SKM-1 treated with dmso at 0.1 percent for 144 hours (cell line): ENCODE measurements around the gene RNF150.
"Not testable (repeated sequence)": the region's sequence is repeated elsewhere in the genome, so short reads cannot be mapped to it uniquely, and the experiment has no call there.

ENCODE experiments used
- DNase-seq: peaks from one replicate; lab custom pipeline; 2025; ENCODE audit not compliant: unreplicated experiment; lab: John Stamatoyannopoulos, UW

The RNF150 gene

GRCh38 chr4:140834839-140835495, 298.3 kb downstream of the RNF150 start:
- no peak for DNase-seq

GRCh38 chr4:140833280-140833679, 300.0 kb downstream of the RNF150 start:
- no peak for DNase-seq

- DNase-seq, result no peak
Measured at GRCh38 chr4:140829825-140830224, 303.4 kb downstream of the RNF150 start.

GRCh38 chr4:140826701-140827027, 306.6 kb downstream of the RNF150 start:
- DNase-seq, result no peak

GRCh38 chr4:140820520-140820919, 312.7 kb downstream of the RNF150 start:
- DNase-seq, result not testable (repeated sequence)

GRCh38 chr4:140819610-140820009, 313.7 kb downstream of the RNF150 start:
- no peak for DNase-seq

- DNase-seq, result no peak
Measured at GRCh38 chr4:140818433-140818832, 314.8 kb downstream of the RNF150 start.

GRCh38 chr4:140816806-140817510, 316.3 kb downstream of the RNF150 start:
- no peak for DNase-seq

GRCh38 chr4:140813804-140814203, 319.5 kb downstream of the RNF150 start:
- no peak for DNase-seq

- DNase-seq, result no peak
Measured at GRCh38 chr4:140812916-140813315, 320.4 kb downstream of the RNF150 start.

- no peak for DNase-seq
Measured at GRCh38 chr4:140811429-140811828, 321.8 kb downstream of the RNF150 start.

- not testable (repeated sequence) for DNase-seq
Measured at GRCh38 chr4:140810591-140811169, 322.6 kb downstream of the RNF150 start.
